ENCODE measurements around the gene CATSPERZ. TPM values are rescaled to one million over a fixed set of nuclear protein-coding genes. Genes with fewer than 3 reads are reported as not detected.

The CATSPERZ gene
- total and polyA plus RNA-seq, 9 of the 15 experiments (the other 6 are each of a cell fraction or from before 2014, with no cell fraction given), result 0.86 to 8.5 (median 3.5) TPM

DNA sequence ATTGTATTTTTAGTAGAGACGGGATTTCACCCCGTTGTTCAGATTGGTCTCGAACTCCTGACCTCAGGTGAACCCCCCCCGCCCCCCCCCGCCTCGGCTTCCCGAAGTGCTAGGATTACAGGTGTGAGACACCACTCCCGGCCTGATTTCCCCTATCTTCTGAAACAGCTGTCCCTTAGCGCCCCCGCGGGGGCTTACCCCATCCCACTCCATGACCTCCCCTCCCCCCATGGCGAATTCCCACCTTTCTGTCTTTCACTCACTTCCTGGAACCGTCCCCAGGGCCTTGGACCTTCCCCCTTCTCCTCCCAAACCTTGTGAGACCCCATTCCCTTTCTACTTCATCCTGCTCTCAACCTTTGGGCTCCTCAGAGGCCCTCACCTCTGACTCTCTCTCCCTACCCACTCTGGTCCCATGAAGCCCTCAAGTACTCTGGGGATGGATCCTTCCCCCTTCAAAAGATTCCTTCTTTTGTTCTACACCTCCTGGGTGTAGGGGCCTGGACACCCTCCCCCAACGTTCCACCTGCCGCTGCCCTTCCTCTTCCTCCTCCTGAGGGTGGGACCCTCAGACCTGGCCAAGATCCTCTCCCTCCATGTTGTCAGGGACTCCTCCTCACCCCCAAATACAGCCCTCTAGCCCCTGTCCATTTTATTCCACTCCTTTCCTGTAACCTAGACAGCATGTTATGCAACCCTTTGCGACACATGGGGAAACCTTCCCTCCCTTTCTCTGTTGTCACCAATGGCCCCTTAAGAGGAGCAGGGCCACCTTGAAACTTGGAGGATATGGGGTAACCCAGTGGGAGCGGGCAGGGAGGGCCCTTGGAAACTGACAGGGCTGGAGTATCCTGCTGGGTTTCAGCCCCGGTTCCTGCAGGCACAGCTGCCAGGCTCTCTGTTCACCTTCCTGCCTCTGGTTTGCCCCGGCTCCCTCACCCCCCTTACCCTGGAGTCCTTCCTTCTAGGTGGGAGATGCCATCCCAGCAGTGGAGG lies 18.9 kb downstream of the CATSPERZ start (continued):
- TF ChIP-seq, protein P1, sequence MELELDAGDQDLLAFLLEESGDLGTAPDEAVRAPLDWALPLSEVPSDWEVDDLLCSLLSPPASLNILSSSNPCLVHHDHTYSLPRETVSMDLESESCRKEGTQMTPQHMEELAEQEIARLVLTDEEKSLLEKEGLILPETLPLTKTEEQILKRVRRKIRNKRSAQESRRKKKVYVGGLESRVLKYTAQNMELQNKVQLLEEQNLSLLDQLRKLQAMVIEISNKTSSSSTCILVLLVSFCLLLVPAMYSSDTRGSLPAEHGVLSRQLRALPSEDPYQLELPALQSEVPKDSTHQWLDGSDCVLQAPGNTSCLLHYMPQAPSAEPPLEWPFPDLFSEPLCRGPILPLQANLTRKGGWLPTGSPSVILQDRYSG (tag; conservative IDR thresholded peaks at IDR 0.05; ENCODE audit: low read depth), result no peak
- TF ChIP-seq ZKSCAN1 (IDR thresholded peaks at IDR 0.05; ENCODE audit: low read depth, low read length) (no peak), HDGF (IDR thresholded peaks at IDR 0.05) (0 out of 2 replicates have a peak, but pooled peaks have one; percentile 30), PHF8 (IDR thresholded peaks at IDR 0.05; ENCODE audit: borderline replicate concordance, low read length) (no peak), FOXA1 (IDR thresholded peaks at IDR 0.05; ENCODE audit: borderline replicate concordance) (no peak), GATAD2B (IDR thresholded peaks at IDR 0.05; ENCODE audit: borderline replicate concordance) (no peak), CTBP1 (IDR thresholded peaks at IDR 0.05; ENCODE audit: borderline replicate concordance) (no peak), POLR2AphosphoS5 (IDR thresholded peaks at IDR 0.05; ENCODE audit: control insufficient read depth, insufficient read depth, low read depth, low read length) (no peak), NONO (IDR thresholded peaks at IDR 0.05; ENCODE audit: low read depth in 2 of 2, low read length in 1 of 2) (no peak), ZBTB8A (IDR thresholded peaks at IDR 0.05; ENCODE audit: partially characterized antibody) (no peak), ZC3H4 (CRISPR knock-in tag; IDR thresholded peaks at IDR 0.05; ENCODE audit: borderline replicate concordance) (0 out of 2 replicates have a peak, but pooled peaks have one; percentile 29), POLR2AphosphoS2 (IDR thresholded peaks at IDR 0.05; ENCODE audit: low read length) (no peak), ZNF239 (CRISPR knock-in tag; IDR thresholded peaks at IDR 0.05) (no peak), CCNT2 (IDR thresholded peaks at IDR 0.05; ENCODE audit: borderline replicate concordance, extremely low read depth, insufficient read length, low read depth, low read length) (no peak), SMAD1 (IDR thresholded peaks at IDR 0.05; ENCODE audit: low read depth, low read length, partially characterized antibody) (no peak), PTBP1 (IDR thresholded peaks at IDR 0.05; ENCODE audit: low read depth, low read length) (no peak), KLF10 (CRISPR knock-in tag; IDR thresholded peaks at IDR 0.05) (no peak), L3MBTL2 (IDR thresholded peaks at IDR 0.05) (0 out of 2 replicates have a peak, but pooled peaks have one; percentile 36)
- TF ChIP-seq, protein P2, sequence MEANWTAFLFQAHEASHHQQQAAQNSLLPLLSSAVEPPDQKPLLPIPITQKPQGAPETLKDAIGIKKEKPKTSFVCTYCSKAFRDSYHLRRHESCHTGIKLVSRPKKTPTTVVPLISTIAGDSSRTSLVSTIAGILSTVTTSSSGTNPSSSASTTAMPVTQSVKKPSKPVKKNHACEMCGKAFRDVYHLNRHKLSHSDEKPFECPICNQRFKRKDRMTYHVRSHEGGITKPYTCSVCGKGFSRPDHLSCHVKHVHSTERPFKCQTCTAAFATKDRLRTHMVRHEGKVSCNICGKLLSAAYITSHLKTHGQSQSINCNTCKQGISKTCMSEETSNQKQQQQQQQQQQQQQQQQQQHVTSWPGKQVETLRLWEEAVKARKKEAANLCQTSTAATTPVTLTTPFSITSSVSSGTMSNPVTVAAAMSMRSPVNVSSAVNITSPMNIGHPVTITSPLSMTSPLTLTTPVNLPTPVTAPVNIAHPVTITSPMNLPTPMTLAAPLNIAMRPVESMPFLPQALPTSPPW (CRISPR knock-in tag; IDR thresholded peaks at IDR 0.05), result peak; percentile 67
- TF ChIP-seq, protein P3, sequence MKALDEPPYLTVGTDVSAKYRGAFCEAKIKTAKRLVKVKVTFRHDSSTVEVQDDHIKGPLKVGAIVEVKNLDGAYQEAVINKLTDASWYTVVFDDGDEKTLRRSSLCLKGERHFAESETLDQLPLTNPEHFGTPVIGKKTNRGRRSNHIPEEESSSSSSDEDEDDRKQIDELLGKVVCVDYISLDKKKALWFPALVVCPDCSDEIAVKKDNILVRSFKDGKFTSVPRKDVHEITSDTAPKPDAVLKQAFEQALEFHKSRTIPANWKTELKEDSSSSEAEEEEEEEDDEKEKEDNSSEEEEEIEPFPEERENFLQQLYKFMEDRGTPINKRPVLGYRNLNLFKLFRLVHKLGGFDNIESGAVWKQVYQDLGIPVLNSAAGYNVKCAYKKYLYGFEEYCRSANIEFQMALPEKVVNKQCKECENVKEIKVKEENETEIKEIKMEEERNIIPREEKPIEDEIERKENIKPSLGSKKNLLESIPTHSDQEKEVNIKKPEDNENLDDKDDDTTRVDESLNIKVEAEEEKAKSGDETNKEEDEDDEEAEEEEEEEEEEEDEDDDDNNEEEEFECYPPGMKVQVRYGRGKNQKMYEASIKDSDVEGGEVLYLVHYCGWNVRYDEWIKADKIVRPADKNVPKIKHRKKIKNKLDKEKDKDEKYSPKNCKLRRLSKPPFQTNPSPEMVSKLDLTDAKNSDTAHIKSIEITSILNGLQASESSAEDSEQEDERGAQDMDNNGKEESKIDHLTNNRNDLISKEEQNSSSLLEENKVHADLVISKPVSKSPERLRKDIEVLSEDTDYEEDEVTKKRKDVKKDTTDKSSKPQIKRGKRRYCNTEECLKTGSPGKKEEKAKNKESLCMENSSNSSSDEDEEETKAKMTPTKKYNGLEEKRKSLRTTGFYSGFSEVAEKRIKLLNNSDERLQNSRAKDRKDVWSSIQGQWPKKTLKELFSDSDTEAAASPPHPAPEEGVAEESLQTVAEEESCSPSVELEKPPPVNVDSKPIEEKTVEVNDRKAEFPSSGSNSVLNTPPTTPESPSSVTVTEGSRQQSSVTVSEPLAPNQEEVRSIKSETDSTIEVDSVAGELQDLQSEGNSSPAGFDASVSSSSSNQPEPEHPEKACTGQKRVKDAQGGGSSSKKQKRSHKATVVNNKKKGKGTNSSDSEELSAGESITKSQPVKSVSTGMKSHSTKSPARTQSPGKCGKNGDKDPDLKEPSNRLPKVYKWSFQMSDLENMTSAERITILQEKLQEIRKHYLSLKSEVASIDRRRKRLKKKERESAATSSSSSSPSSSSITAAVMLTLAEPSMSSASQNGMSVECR (CRISPR knock-in tag; IDR thresholded peaks at IDR 0.05), result no peak
